ENCODE data around the gene MX1.

MX1 gene

GRCh38 chr21:41497788-41498187 is 71.7 kb downstream of the MX1 start:
- TF ChIP-seq ZNF8 (CRISPR knock-in tag; IDR thresholded peaks at IDR 0.05) = no peak
- no peak for TF ChIP-seq TCF4 (CRISPR knock-in tag; IDR thresholded peaks at IDR 0.05; ENCODE audit: borderline replicate concordance)
- TF ChIP-seq POU6F1 (CRISPR knock-in tag; IDR thresholded peaks at IDR 0.05; ENCODE audit: borderline replicate concordance, low read depth) = no peak
- no peak for TF ChIP-seq OSR1 (CRISPR knock-in tag; IDR thresholded peaks at IDR 0.05)
- no peak for TF ChIP-seq TSHZ2 (CRISPR knock-in tag; IDR thresholded peaks at IDR 0.05)
- TF ChIP-seq CSRNP3 (CRISPR knock-in tag; IDR thresholded peaks at IDR 0.05) = no peak
- TF ChIP-seq PPARA (CRISPR knock-in tag; IDR thresholded peaks at IDR 0.05; ENCODE audit: borderline replicate concordance) = no peak
- TF ChIP-seq ZNF70 (CRISPR knock-in tag; IDR thresholded peaks at IDR 0.05) = no peak
- TF ChIP-seq SNAI2 (CRISPR knock-in tag; IDR thresholded peaks at IDR 0.05) = no peak
- TF ChIP-seq ESRRG (CRISPR knock-in tag; IDR thresholded peaks at IDR 0.05) = no peak
- no peak for TF ChIP-seq ZNF565 (CRISPR knock-in tag; conservative IDR thresholded peaks at IDR 0.05; ENCODE audit: low read depth)
- no peak for TF ChIP-seq ARNTL (CRISPR knock-in tag; IDR thresholded peaks at IDR 0.05; ENCODE audit: borderline replicate concordance, low read depth)
- TF ChIP-seq BACH2 (CRISPR knock-in tag; IDR thresholded peaks at IDR 0.05; ENCODE audit: borderline replicate concordance) = no peak
- TF ChIP-seq ISL1 (CRISPR knock-in tag; IDR thresholded peaks at IDR 0.05) = no peak
- TF ChIP-seq TOX (CRISPR knock-in tag; IDR thresholded peaks at IDR 0.05; ENCODE audit: borderline replicate concordance) = no peak
- no peak for TF ChIP-seq RARB (CRISPR knock-in tag; IDR thresholded peaks at IDR 0.05)
- ATAC-seq = no peak

- ATAC-seq = no peak
- TF ChIP-seq CREB5 (CRISPR knock-in tag; IDR thresholded peaks at IDR 0.05; ENCODE audit: low read depth) = no peak
- TF ChIP-seq ZNF8 (CRISPR knock-in tag; IDR thresholded peaks at IDR 0.05) = no peak
- TF ChIP-seq SNAI2 (CRISPR knock-in tag; IDR thresholded peaks at IDR 0.05) = no peak
- no peak for TF ChIP-seq GLIS3 (CRISPR knock-in tag; IDR thresholded peaks at IDR 0.05)
- no peak for TF ChIP-seq ISL1 (CRISPR knock-in tag; IDR thresholded peaks at IDR 0.05)
- no peak for TF ChIP-seq TCF4 (CRISPR knock-in tag; IDR thresholded peaks at IDR 0.05; ENCODE audit: borderline replicate concordance)
- no peak for TF ChIP-seq RARB (CRISPR knock-in tag; IDR thresholded peaks at IDR 0.05)
- TF ChIP-seq CSRNP3 (CRISPR knock-in tag; IDR thresholded peaks at IDR 0.05) = no peak
- TF ChIP-seq BACH2 (CRISPR knock-in tag; IDR thresholded peaks at IDR 0.05; ENCODE audit: borderline replicate concordance) = no peak
- TF ChIP-seq ARNTL (CRISPR knock-in tag; IDR thresholded peaks at IDR 0.05; ENCODE audit: borderline replicate concordance, low read depth) = no peak
- TF ChIP-seq CSDC2 (CRISPR knock-in tag; IDR thresholded peaks at IDR 0.05) = no peak
- TF ChIP-seq PPARA (CRISPR knock-in tag; IDR thresholded peaks at IDR 0.05; ENCODE audit: borderline replicate concordance) = no peak
- no peak for TF ChIP-seq ESRRG (CRISPR knock-in tag; IDR thresholded peaks at IDR 0.05)
- no peak for TF ChIP-seq ZFP3 (CRISPR knock-in tag; IDR thresholded peaks at IDR 0.05)
- TF ChIP-seq TOX (CRISPR knock-in tag; IDR thresholded peaks at IDR 0.05; ENCODE audit: borderline replicate concordance) = no peak
- TF ChIP-seq ZFP30 (CRISPR knock-in tag; IDR thresholded peaks at IDR 0.05) = no peak
- TF ChIP-seq POU6F1 (CRISPR knock-in tag; IDR thresholded peaks at IDR 0.05; ENCODE audit: borderline replicate concordance, low read depth) = no peak
- no peak for TF ChIP-seq ZNF565 (CRISPR knock-in tag; conservative IDR thresholded peaks at IDR 0.05; ENCODE audit: low read depth)
- no peak for TF ChIP-seq OSR1 (CRISPR knock-in tag; IDR thresholded peaks at IDR 0.05)
- TF ChIP-seq TSHZ2 (CRISPR knock-in tag; IDR thresholded peaks at IDR 0.05) = no peak
Measured at GRCh38 chr21:41499920-41500319, 73.9 kb downstream of the MX1 start.

Data from SK-N-SH treated with all-trans-retinoic acid at 6 μM for 48 hours (cell line).